ENCODE measurements around the gene PDZD2. TPM values are rescaled to one million over a fixed set of nuclear protein-coding genes. Genes with fewer than 3 reads are reported as not detected.

Gene PDZD2
- total and polyA plus RNA-seq, 12 donors = 2.2 to 10.3 (median 5.0) TPM

DNA sequence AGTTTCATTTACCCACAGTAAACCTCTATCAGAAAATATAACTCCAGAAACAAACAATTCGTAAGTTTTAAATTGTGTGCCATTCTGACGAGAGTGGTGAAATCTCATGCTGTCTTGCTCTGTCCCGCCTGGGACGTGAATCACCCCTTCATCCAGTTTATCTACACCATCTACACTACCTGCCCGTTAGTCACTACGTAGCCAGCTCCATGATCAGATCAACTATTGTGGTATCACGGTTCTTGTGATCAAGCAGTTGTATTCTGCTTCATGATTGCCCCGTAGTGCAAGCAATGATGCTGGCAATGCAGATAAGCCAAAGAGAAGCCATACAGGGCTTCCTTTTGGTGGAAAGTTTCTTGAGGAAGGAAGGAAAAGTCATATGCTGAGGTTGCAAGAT, 384.9 kb downstream of the PDZD2 start:
- intact Hi-C loops (cut with DNase I) = no loop called here
- DNase-seq = no peak
- H3K9me3 ChIP-seq (replicated peaks in 1 of 3) = no peaks in the 10 kb centered on the region
- H3K4me1 ChIP-seq (replicated peaks in 1 of 2) = peaks cover 15 to 24% of the 10 kb centered on the region in 2 donors
- no peaks in the 10 kb centered on the region for H3K36me3 ChIP-seq (replicated peaks in 1 of 2)
- no peak overlapping the region for H3K4me3 ChIP-seq
- H3K27ac ChIP-seq = no peak overlapping the region
- no peak for TF ChIP-seq POLR2A (IDR thresholded peaks at IDR 0.05)
- TF ChIP-seq, protein P1, sequence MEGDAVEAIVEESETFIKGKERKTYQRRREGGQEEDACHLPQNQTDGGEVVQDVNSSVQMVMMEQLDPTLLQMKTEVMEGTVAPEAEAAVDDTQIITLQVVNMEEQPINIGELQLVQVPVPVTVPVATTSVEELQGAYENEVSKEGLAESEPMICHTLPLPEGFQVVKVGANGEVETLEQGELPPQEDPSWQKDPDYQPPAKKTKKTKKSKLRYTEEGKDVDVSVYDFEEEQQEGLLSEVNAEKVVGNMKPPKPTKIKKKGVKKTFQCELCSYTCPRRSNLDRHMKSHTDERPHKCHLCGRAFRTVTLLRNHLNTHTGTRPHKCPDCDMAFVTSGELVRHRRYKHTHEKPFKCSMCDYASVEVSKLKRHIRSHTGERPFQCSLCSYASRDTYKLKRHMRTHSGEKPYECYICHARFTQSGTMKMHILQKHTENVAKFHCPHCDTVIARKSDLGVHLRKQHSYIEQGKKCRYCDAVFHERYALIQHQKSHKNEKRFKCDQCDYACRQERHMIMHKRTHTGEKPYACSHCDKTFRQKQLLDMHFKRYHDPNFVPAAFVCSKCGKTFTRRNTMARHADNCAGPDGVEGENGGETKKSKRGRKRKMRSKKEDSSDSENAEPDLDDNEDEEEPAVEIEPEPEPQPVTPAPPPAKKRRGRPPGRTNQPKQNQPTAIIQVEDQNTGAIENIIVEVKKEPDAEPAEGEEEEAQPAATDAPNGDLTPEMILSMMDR (IDR thresholded peaks at IDR 0.05) = no peak
- WGBS, 4 donors = 74 to 87% (median 83%) methylated on average over 8 of the region's 8 CpGs
- H3K27me3 ChIP-seq = no peaks in the 10 kb centered on the region

DNA sequence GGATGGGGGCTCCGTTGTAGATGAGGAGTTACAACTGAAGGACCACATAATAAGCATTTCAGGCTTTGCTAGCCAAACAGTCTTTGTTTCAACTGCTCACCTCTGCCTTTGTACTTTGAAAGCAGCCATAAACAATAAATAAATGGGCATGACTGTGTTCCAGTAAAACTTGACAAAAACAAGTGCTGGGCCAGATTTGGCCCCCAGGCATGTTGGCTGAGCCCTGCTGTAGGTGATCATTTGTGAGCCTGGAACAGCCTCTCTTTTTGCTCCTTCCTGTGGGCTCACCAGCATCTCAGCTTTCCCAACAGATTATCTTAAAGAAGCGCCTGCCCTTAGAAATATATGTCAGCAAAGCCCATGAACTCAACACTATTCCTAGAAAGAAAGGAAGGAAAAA, 385.8 kb downstream of the PDZD2 start:
- Histone ChIP-seq H3K36me3 (replicated peaks in 1 of 2) (no peaks in the 10 kb centered on the region), H3K4me3 (no peak overlapping the region), H3K27ac (no peak overlapping the region), H3K27me3 (no peaks in the 10 kb centered on the region), H3K4me1 (replicated peaks in 1 of 2) (peaks cover 15 to 33% of the 10 kb centered on the region in 2 donors), H3K9me3 (replicated peaks in 1 of 3) (no peaks in the 10 kb centered on the region)
- 84 to 95% (median 91%) methylated on average over 2 of the region's 2 CpGs for WGBS, 4 donors
- intact Hi-C loops (cut with DNase I) = no loop called here
- TF ChIP-seq POLR2A (IDR thresholded peaks at IDR 0.05) = no peak
- TF ChIP-seq, protein P1 (IDR thresholded peaks at IDR 0.05) = no peak
- DNase-seq = no peak

DNA sequence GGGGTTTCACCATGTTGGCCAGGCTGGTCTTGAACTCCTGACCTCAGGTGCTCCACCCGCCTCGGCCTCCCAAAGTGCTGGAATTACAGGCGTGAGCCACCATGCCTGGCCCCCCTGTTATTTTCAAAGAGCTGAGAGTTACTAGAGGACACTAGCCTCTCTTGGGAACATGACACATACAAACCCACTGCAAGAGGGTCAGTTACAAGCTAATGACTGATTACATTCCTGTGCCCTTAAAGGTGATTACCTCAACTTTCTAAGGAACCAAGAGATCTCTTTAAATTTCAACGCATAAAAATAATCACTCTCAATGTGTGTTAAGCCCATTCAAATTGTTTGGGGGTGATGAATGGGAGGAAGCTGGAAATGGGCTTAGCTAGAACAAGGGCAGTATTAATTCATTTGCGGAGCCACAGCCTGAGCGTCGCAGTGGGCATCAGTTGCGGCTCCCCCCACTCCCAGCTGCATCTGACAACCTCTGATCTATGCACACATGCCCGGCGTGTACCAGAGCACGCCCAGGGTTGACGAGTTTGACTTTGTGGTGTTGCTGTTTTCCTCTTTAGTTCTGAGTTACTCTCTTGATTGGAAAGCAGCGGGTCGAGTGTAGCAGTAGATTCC, 388.3 kb downstream of the PDZD2 start:
- peaks cover 15 to 40% of the 10 kb centered on the region in 2 donors for H3K4me1 ChIP-seq (replicated peaks in 1 of 2)
- peak in 1 of 7 donors; percentile 19 for DNase-seq
- H3K27ac ChIP-seq = peak overlapping the region in 3 of 5 donors; percentile 35 to 82 (median 53)
- no peak overlapping the region for H3K4me3 ChIP-seq
- WGBS, 4 donors = 39 to 56% (median 46%) methylated on average over 14 of the region's 14 CpGs
- no peaks in the 10 kb centered on the region for H3K36me3 ChIP-seq (replicated peaks in 1 of 2)
- TF ChIP-seq POLR2A (IDR thresholded peaks at IDR 0.05) = no peak
- TF ChIP-seq, protein P1 (IDR thresholded peaks at IDR 0.05) = no peak
- no peaks in the 10 kb centered on the region for H3K27me3 ChIP-seq
- intact Hi-C loops (cut with DNase I) = no loop called here
- no peaks in the 10 kb centered on the region for H3K9me3 ChIP-seq (replicated peaks in 1 of 3)

DNA sequence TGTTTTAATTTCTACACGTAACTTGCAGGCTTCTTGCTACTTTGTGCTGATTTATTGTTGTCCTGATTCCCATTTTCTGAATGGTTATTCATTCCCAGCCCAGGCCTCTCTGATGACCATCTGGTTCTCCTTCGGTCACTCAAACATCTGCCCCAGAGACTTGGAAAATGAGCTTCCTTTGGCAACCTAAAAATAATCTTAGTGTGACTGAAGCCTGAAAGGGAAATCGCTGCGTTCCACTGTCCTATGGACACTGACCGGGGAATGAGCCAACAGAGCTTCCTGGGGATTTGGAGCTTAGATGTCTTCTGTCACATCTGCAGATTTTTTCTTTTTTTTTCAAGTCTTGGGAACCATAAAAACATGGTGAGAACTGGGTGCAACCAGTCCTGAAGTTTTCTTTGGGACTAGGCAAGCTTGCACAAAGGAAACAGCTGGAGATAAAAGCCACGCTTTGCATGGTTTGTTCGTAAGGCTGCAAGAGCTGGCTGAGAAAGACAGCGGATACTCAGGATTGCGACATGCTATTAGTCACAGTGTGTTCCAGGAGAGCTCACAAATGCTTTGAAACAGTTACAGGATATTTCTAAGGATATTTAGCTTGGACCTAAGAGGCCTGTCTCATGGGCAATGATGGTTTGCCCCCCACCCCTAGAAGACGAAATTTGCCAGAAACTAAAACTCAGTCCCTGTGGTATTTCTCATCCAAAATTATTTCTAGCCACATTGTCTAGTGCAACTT, 389.0 kb downstream of the PDZD2 start:
- no peaks in the 10 kb centered on the region for H3K27me3 ChIP-seq
- TF ChIP-seq, protein P1 (IDR thresholded peaks at IDR 0.05) = no peak
- no peak for TF ChIP-seq POLR2A (IDR thresholded peaks at IDR 0.05)
- peak; percentile 57 to 88 (median 77) for DNase-seq
- WGBS, 4 donors = 16 to 25% (median 23%) methylated on average over 10 of the region's 10 CpGs
- H3K9me3 ChIP-seq (replicated peaks in 1 of 3) = no peaks in the 10 kb centered on the region
- peak overlapping the region in 3 of 5 donors; percentile 35 to 82 (median 53) for H3K27ac ChIP-seq
- H3K4me3 ChIP-seq = no peak overlapping the region
- H3K4me1 ChIP-seq (replicated peaks in 1 of 2) = peaks cover 15 to 47% of the 10 kb centered on the region in 2 donors
- intact Hi-C loops (cut with DNase I) = no loop called here
- H3K36me3 ChIP-seq (replicated peaks in 1 of 2) = no peaks in the 10 kb centered on the region
